ENCODE measurements around the gene PLSCR4. TPM values are rescaled to one million over a fixed set of nuclear protein-coding genes. Genes with fewer than 3 reads are reported as not detected.

Gene PLSCR4
- total RNA-seq, 4 donors from 2014 or later: 42.0 to 83.3 (median 61.5) TPM

- no peaks in the 10 kb centered on the region for H3K27me3 ChIP-seq
- ATAC-seq: no peak
- no peak overlapping the region for H3K27ac ChIP-seq
- peaks cover 8 to 46% (median 12%) of the 10 kb centered on the region in 3 donors for H3K4me1 ChIP-seq
- H3K4me3 ChIP-seq: no peak overlapping the region
- 70 to 71% methylated on average over 3 of the region's 3 CpGs for WGBS, 2 donors (ENCODE audit: low coverage in 1 of 2)
- no peak for TF ChIP-seq CTCF (IDR thresholded peaks at IDR 0.05)
- no peak for TF ChIP-seq POLR2AphosphoS5 (IDR thresholded peaks at IDR 0.05)
- TF ChIP-seq POLR2A (IDR thresholded peaks at IDR 0.05): no peak
- no peak for TF ChIP-seq EP300 (IDR thresholded peaks at IDR 0.05)
- no peaks in the 10 kb centered on the region for H3K9me3 ChIP-seq
- H3K36me3 ChIP-seq: no peaks in the 10 kb centered on the region
Measured at GRCh38 chr3:146279951-146280350, 29.0 kb upstream of the PLSCR4 start.

DNA sequence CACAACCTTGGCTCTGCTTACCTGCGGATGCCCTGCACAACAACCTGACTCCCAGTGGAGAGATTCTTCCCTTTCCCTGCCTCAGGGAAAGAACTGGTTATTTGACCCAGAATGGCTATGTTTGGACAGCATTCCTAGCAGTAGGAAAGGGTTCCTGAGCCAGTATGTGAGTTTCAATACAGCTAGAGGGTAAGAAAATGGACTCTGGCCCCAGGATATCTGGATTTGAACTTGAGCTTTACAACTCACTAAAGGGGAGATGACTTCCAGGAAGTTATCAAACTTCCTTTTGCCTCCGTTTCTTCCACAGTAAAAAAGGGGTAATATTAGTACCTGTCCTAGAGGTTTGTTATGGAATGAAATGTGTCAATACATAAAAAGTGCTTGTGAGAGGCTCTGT lies 28.1 kb upstream of the PLSCR4 start:
- H3K4me3 ChIP-seq: no peak overlapping the region
- H3K27ac ChIP-seq: peak overlapping the region in 3 of 4 donors; percentile 52 to 59 (median 57)
- ATAC-seq: no peak
- H3K27me3 ChIP-seq: no peaks in the 10 kb centered on the region
- 85 to 93% methylated on average over 2 of the region's 2 CpGs for WGBS, 2 donors (ENCODE audit: low coverage in 1 of 2)
- H3K4me1 ChIP-seq: peaks cover 12 to 56% (median 15%) of the 10 kb centered on the region in 3 donors
- H3K9me3 ChIP-seq: no peaks in the 10 kb centered on the region
- TF ChIP-seq CTCF (IDR thresholded peaks at IDR 0.05) (no peak), POLR2A (IDR thresholded peaks at IDR 0.05) (no peak), EP300 (IDR thresholded peaks at IDR 0.05) (no peak), POLR2AphosphoS5 (IDR thresholded peaks at IDR 0.05) (no peak)
- no peaks in the 10 kb centered on the region for H3K36me3 ChIP-seq

DNA sequence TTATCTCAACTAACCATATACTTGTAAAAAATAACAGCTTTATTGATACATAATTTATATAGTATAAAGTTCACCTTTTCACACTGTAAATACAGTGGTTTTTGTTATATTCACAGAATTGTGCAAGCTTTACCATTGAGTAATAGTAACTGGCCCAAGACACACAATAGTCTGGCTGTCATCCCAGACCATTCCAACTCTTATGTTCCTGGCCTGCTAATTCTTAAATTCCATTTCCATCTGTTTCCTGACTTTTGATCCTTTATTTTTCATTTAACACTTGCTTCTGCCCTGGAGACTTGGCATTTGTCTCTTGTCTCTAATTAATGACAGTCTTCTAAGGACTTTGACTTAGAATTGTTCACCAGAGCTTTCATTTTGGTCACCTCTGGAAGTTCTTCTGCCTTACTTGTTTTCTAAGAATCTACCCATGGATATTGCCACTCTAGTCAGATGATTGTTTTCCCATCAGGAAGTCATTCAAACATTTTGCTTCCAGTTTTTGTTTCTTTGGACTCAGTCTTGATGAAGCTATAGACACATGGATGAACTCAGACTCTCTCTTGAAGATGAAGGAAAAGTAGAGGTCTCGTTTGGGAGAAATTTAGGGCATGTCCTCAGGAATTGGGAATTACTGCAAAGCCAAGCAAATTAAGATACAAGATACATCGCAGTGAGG lies 27.2 kb upstream of the PLSCR4 start:
- H3K27me3 ChIP-seq: no peaks in the 10 kb centered on the region
- TF ChIP-seq POLR2A (IDR thresholded peaks at IDR 0.05) (no peak), POLR2AphosphoS5 (IDR thresholded peaks at IDR 0.05) (peak; percentile 71)
- H3K4me1 ChIP-seq: peaks cover 12 to 57% (median 17%) of the 10 kb centered on the region in 3 donors
- no peak overlapping the region for H3K4me3 ChIP-seq
- peak overlapping the region; percentile 52 to 63 (median 58) for H3K27ac ChIP-seq
- H3K36me3 ChIP-seq: no peaks in the 10 kb centered on the region
- peak; percentile 79 for ATAC-seq
- no peaks in the 10 kb centered on the region for H3K9me3 ChIP-seq
- WGBS, 2 donors (ENCODE audit: low coverage in 1 of 2): 75 to 93% methylated on average over 2 of the region's 2 CpGs

DNA sequence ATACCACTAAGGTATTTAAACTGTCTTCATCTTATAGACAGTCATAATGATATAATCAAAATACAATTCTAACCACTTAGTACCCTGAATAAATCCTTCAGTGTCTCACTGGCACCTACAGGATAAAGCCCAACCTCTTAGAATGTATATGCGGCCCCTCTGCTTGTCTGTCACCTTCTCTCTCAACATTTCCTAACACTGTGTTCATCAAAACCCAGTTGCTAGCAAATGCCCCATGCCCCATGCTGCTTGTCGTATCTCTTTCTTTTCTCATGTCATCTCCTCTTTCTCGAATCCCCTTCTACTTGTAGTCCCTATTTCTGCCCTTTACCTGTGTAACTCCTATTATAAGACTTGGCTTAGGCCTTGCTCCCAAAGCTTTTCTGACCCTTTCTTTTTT lies 24.6 kb upstream of the PLSCR4 start:
- TF ChIP-seq POLR2AphosphoS5 (IDR thresholded peaks at IDR 0.05) (no peak), EP300 (IDR thresholded peaks at IDR 0.05) (no peak), CTCF (IDR thresholded peaks at IDR 0.05) (no peak), POLR2A (IDR thresholded peaks at IDR 0.05) (no peak)
- Histone ChIP-seq H3K36me3 (no peaks in the 10 kb centered on the region), H3K27me3 (no peaks in the 10 kb centered on the region), H3K27ac (peak overlapping the region; percentile 63 to 84 (median 78)), H3K4me3 (no peak overlapping the region), H3K4me1 (peaks cover 10 to 49% (median 17%) of the 10 kb centered on the region in 3 donors), H3K9me3 (no peaks in the 10 kb centered on the region)
- 92 to 94% methylated on average over 2 to 3 of the region's 3 CpGs for WGBS, 2 donors (ENCODE audit: low coverage in 1 of 2)
- ATAC-seq: no peak

DNA sequence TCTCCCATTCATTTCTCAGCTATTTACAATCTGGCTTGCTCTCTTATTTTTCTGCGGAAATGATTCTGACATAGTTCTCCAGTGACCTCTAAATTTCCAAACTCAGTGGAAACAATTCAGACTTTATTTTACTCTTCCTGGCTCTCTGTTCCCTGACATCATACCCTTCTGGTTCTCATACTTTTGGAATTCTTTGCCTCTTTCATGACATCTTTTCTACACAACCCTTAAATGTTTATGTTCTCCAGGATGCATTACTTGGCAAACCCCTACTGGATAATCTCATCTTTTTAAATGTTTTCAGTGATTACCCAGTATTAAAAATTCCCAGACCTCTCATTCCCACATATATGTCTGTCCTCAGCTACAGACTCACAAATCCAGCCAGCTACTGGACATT lies 23.9 kb upstream of the PLSCR4 start:
- Histone ChIP-seq H3K27me3 (no peaks in the 10 kb centered on the region), H3K4me1 (peaks cover 8 to 43% (median 17%) of the 10 kb centered on the region in 3 donors), H3K9me3 (no peaks in the 10 kb centered on the region), H3K4me3 (no peak overlapping the region), H3K36me3 (no peaks in the 10 kb centered on the region), H3K27ac (peak overlapping the region; percentile 63 to 84 (median 78))
- peak; percentile 78 for ATAC-seq
- TF ChIP-seq EP300 (IDR thresholded peaks at IDR 0.05): no peak
- TF ChIP-seq POLR2AphosphoS5 (IDR thresholded peaks at IDR 0.05): peak; percentile 57
- 0% methylated on average over 1 of the region's 1 CpG for WGBS, 2 donors (ENCODE audit: low coverage in 1 of 2)

Data from gastroesophageal sphincter (tissue), 4 donors.